PFSK-1 (cell line): Measurements from ENCODE around the gene ACTR2.

Experiments used
- POLR2AphosphoS5 ChIP-seq: IDR thresholded peaks from 2 replicates; pipeline ENCODE4 v1.6.1; 2012; ENCODE audit warnings: low read depth, mild to moderate bottlenecking, control low read depth, low read length, moderate library complexity
- REST ChIP-seq, 2 experiments: IDR thresholded peaks; 2 replicates each; pipeline versions ENCODE4 v1.6.1 to v1.8.0; 2011 to 2012; ENCODE audit warnings: low read depth in 2 of 2, low read length in 2 of 2, control low read depth in 1 of 2, inconsistent platforms in 1 of 2, mild to moderate bottlenecking in 1 of 2, moderate library complexity in 1 of 2; ENCODE audit not compliant: insufficient read depth in 1 of 2
- TAF1 ChIP-seq: IDR thresholded peaks from 2 replicates; pipeline ENCODE4 v1.6.1; 2012; ENCODE audit warnings: low read length, control low read depth, borderline replicate concordance; ENCODE audit not compliant: insufficient read depth

DNA sequence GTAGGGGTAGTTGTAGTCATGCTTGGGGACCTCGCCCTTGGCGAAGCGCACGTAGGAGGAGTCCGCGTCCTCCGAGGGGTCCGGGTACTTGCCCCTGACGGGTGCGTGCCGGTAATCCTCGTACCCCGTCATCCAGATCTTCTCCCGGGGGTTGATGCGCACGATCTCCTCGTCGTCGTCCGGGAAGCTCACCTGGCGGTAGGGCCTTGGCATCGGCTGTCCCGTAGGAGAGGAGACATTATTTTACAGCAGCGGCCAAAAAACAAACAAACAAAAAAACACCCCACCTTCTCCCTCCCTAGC, 86.3 kb downstream of the ACTR2 start:
- no peak for TF ChIP-seq REST (IDR thresholded peaks at IDR 0.05; ENCODE audit: insufficient read depth in 1 of 2, low read depth in 2 of 2, low read length in 2 of 2)
- TF ChIP-seq POLR2AphosphoS5 = no peak
- TF ChIP-seq TAF1 = no peak
